LNCAP (cell line): ENCODE results near the gene ESYT2.

Experiments
- TF ChIP-seq, protein P1 (sequence below): fragments of 450-650 bp; IDR thresholded peaks from 2 replicates; pipeline ENCODE4 v1.5.1; 2017; ENCODE audit warnings: mild to moderate bottlenecking

Gene ESYT2

GRCh38 chr7:158687406-158687805 is 141.9 kb downstream of the ESYT2 start:
- TF ChIP-seq, protein P1, sequence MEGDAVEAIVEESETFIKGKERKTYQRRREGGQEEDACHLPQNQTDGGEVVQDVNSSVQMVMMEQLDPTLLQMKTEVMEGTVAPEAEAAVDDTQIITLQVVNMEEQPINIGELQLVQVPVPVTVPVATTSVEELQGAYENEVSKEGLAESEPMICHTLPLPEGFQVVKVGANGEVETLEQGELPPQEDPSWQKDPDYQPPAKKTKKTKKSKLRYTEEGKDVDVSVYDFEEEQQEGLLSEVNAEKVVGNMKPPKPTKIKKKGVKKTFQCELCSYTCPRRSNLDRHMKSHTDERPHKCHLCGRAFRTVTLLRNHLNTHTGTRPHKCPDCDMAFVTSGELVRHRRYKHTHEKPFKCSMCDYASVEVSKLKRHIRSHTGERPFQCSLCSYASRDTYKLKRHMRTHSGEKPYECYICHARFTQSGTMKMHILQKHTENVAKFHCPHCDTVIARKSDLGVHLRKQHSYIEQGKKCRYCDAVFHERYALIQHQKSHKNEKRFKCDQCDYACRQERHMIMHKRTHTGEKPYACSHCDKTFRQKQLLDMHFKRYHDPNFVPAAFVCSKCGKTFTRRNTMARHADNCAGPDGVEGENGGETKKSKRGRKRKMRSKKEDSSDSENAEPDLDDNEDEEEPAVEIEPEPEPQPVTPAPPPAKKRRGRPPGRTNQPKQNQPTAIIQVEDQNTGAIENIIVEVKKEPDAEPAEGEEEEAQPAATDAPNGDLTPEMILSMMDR, result no peak

DNA sequence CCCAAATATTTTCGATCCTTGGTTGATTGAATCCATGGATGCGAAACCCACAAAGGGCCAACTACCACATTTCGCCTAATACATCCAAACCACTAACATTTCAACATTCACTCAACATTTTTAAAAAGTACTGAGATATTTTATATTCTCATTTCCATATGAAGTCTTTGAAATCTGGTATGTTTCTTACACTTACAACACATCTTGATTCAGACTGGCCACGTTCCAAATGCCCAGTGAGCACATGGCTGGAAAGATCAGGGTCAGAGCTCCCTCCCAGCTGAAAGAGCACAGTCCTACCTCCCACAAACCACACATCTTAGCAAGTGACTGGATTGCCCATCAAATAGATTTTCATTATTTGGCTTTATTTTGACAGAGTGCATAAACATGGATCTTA is 143.6 kb downstream of the ESYT2 start:
- TF ChIP-seq, protein P1, result no peak

- TF ChIP-seq, protein P1, result no peak
Measured at GRCh38 chr7:158684329-158684728, 145.0 kb downstream of the ESYT2 start.

DNA sequence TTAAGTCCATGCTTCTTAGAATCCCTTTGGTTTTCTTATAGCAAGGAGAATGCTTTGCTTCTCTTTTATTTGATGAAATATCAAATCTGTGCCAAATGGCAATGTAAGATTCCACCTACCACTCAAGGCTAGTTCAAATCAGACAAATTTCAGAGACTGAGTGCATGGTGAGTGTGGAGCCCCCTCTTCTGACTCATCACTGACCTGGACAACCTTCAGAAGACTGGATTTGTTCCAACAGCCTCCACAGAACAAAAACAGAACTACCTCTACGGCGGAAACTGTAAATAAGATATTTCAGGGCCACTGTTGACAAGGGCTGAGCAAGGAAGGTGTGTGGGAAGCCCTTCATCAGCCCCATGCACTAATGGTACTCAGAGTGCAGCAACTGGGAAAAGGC is 145.8 kb downstream of the ESYT2 start:
- TF ChIP-seq, protein P1, result no peak

- TF ChIP-seq, protein P1, result no peak
Measured at GRCh38 chr7:158682456-158682855, 146.9 kb downstream of the ESYT2 start.
